GM19025 (cell line): ENCODE measurements around the gene ZNF827.

Source experiments
- ATAC-seq: cut with Tn5 transposase; IDR thresholded peaks from one replicate; pipeline ENCODE4 v1.9.1; 2021; ENCODE audit warnings: mild to moderate bottlenecking, low read depth, moderate library complexity; ENCODE audit not compliant: unreplicated experiment

The ZNF827 gene

GRCh38 chr4:145895056-145895455, 43.6 kb downstream of the ZNF827 start:
- ATAC-seq: no peak

- no peak for ATAC-seq
Measured at GRCh38 chr4:145891958-145892357, 46.7 kb downstream of the ZNF827 start.

DNA sequence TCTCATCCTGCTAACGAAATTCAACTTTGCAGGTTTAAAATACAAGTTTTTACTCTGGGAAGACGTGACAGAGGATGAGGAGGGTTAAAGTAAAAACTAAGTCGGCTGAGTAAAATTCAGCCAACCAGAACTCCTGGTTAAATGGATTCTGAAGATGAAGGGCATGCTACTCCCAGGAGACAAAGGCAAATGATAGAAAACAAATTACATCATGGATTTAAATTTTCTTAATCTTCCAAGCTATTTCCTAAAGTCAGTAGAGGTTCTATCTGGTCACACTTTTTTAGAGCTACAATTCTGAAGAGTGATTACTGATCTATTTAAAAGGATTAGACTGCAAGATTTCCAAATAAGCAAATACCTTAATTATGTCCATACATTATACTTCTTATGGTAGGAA, 47.9 kb downstream of the ZNF827 start:
- no peak for ATAC-seq

- no peak for ATAC-seq
Measured at GRCh38 chr4:145888393-145888792, 50.2 kb downstream of the ZNF827 start.

DNA sequence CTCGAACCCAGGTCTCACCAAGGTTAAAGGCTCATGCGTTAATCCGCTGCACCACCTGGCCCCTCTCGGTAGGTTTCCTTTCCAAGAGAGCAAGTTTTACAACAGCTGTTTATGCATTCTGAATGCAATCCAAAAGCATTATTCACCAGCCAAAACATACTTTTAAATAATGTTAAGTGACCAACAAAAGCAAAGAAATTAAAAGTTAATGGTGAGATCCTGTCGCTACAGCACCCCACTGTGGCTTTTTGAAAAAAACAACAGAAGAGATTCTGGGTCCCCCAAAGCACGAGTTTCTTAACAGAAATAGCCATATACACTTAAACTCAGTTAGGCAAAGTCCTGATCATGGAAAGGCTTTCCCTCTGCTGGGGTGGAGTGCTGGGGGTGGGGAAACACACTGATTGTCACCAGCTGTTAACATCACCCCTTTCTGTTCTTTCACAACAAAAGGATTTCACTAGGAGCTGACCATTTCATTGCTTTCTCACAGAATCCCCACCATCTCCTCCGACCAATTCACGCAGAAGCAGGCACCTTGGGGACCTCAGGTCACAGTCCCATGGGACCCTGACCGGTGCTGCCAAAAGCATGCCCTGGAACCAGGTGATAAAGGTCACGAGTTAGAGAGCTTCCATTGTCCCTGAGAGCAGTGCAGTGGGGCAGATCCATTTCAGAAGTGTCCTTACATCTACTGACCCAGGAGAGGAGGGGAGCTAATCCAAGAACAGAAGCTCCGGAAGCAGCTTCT, 51.2 kb downstream of the ZNF827 start:
- no peak for ATAC-seq

GRCh38 chr4:145886871-145887240, 51.8 kb downstream of the ZNF827 start:
- no peak for ATAC-seq

- no peak for ATAC-seq
Measured at GRCh38 chr4:145885666-145886065, 53.0 kb downstream of the ZNF827 start.

DNA sequence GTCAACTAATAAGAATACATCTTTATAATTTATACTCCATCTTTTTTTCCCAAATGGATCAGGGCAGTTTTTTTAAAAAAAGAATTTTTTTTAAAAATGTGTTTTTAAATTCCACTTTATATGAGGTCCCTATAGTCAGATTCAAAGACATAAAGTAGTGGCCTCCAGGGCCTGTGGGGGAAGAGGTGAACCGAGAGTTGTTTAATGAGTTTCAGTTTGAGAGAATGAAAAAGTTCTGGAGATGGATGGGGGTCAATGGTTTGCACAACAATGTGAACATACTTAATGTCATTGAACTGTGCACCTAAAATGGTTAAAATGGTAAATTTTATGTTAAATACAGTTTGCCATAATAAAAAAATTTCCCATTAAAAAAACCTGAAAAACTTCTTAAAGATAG, 53.8 kb downstream of the ZNF827 start:
- no peak for ATAC-seq

- no peak for ATAC-seq
Measured at GRCh38 chr4:145883101-145883694, 55.4 kb downstream of the ZNF827 start.

DNA sequence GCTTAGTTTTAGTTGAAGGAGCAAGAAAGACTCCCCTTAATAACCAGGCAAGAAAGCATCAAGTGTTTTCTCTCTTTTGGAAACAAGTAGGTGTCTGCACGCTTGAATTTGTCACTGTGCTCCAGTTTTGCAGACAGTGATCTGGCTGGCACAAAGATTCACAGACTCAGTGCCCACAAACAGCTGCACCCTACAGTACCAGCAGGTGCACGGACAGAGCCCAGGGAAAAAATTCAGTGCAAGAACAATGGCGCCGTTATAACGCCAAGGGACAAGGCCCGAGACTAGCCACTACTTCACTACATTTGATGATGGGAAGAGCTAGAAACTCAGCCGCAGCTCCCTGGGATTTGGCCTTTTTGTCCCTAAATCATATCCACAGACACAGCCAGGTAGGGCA, 56.0 kb downstream of the ZNF827 start:
- no peak for ATAC-seq

- ATAC-seq: no peak
Measured at GRCh38 chr4:145881989-145882388, 56.6 kb downstream of the ZNF827 start.

- ATAC-seq: no peak
Measured at GRCh38 chr4:145881576-145881975, 57.0 kb downstream of the ZNF827 start.

- ATAC-seq: no peak
Measured at GRCh38 chr4:145880355-145880960, 58.2 kb downstream of the ZNF827 start.

DNA sequence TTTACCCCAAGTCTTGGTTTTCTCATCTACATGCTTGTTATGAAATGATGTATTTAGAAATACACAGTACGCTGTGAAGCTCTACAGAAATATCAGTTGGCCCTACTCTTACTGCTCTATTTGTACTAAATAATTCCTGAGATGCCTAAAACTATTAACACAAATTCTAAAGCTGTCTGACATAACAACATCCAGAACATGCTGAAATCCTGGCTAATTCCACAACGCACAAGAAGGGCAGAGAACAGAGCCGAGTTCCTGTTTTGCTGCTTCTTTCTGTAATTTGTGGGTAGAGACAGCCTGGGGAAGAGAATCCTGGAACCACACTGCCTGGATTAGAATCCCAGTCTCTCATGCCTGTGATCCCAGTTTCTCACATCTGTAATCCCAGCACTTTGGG, 59.0 kb downstream of the ZNF827 start:
- ATAC-seq: no peak

- ATAC-seq: no peak
Measured at GRCh38 chr4:145878501-145879435, 59.9 kb downstream of the ZNF827 start.

- ATAC-seq: no peak
Measured at GRCh38 chr4:145876531-145877180, 62.0 kb downstream of the ZNF827 start.

- ATAC-seq: no peak
Measured at GRCh38 chr4:145873901-145874300, 64.7 kb downstream of the ZNF827 start.

DNA sequence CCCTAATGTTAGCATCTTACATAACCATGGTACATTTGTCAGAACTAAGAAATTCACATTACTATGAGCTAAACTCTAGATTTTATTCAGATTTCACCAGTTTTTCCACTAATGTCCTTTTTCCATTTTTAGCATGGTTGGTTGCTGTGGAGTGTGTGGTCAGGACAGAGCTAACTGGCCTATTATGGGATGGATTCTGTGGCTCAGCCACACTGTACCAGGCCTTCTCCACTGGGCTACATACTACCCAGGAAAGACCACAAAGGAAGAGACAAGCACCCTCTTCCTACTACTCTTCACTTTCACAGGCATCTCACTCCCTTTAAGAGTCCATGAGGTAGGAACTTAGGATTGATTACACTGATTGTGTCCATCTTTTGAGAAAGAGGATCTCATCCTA, 67.4 kb downstream of the ZNF827 start:
- ATAC-seq: no peak

DNA sequence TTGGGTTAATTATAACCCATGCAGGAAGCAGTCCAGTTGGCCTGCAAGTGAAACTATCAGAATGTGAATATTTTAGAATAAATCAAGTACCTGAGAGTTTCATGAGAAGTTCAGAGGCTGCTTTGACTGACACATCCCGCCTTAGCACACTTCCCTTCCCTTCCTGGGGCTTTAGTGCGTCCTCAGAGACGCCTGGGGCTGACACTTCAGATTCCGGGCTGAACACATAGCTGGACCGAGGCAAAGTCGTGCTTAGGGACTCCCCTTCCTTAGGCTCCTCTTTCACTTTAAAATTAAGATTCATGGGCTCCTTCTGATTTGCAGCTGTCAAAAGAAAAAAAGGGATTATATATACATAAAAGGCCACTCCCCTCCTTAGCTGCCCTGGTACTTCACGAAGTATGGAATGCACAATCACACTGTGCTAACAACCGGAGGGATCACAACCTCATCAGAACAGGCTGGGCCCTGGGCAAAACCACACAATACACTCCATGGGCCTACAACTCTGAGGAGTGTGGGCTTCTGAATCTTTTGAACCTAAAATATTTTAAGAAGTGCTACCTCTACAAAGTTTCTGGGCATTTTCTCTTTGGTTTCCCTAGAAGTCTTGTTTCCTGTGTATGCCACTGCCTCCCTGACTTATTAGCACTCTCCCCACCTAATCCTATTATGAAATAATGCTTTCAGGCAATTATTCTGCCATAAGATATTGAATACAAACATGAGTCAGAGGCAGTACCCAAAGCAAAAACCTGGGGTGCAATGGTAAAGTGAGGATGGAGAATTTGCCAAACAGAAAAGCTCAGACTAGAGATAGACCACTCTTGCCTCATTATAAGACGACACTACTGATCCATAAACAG, 68.2 kb downstream of the ZNF827 start:
- peak; percentile 63 for ATAC-seq
